ENCODE results near the gene MRGPRX3. TPM values are rescaled to one million over a fixed set of nuclear protein-coding genes. Genes with fewer than 3 reads are reported as not detected.
"Not testable (repeated sequence)": the region's sequence is repeated elsewhere in the genome, so short reads cannot be mapped to it uniquely, and the experiment has no call there.

The MRGPRX3 gene
- total RNA-seq: under 0.01 and 0.51 TPM in 2 replicates

GRCh38 chr11:18132341-18132740 lies at the start of gene MRGPRX3:
MRGPRX3 (plus strand) TSS chr11:18132571; CDS start chr11:18137203, 4,632 bp downstream.
- no peak for DNase-seq (ENCODE audit: low read depth in 2 of 2)

- DNase-seq (ENCODE audit: low read depth in 2 of 2): no peak
Measured at GRCh38 chr11:18088366-18088765, 44.0 kb upstream of the MRGPRX3 start.

- DNase-seq (ENCODE audit: low read depth in 2 of 2): no peak
Measured at GRCh38 chr11:18088966-18089365, 43.4 kb upstream of the MRGPRX3 start.

GRCh38 chr11:18091731-18092130 lies 40.6 kb upstream of the MRGPRX3 start:
- DNase-seq (ENCODE audit: low read depth in 2 of 2): no peak

- no peak for DNase-seq (ENCODE audit: low read depth in 2 of 2)
Measured at GRCh38 chr11:18093959-18094358, 38.4 kb upstream of the MRGPRX3 start.

- no peak for DNase-seq (ENCODE audit: low read depth in 2 of 2)
Measured at GRCh38 chr11:18100926-18101656, 31.3 kb upstream of the MRGPRX3 start.

- no peak for DNase-seq (ENCODE audit: low read depth in 2 of 2)
Measured at GRCh38 chr11:18105086-18105801, 27.1 kb upstream of the MRGPRX3 start.

GRCh38 chr11:18105802-18106574 lies 26.4 kb upstream of the MRGPRX3 start, which contains the start of gene SAAL1:
SAAL1 (minus strand) TSS chr11:18106082; CDS start chr11:18106041, 41 bp downstream.
- peak; percentile 40 to 84 for DNase-seq (ENCODE audit: low read depth in 2 of 2)

- DNase-seq (ENCODE audit: low read depth in 2 of 2): no peak
Measured at GRCh38 chr11:18106688-18107087, 25.7 kb upstream of the MRGPRX3 start.

- DNase-seq (ENCODE audit: low read depth in 2 of 2): no peak
Measured at GRCh38 chr11:18108254-18108653, 24.1 kb upstream of the MRGPRX3 start.

GRCh38 chr11:18111005-18111404 lies 21.4 kb upstream of the MRGPRX3 start:
- DNase-seq (ENCODE audit: low read depth in 2 of 2): no peak

- peak; percentile 54 to 67 for DNase-seq (ENCODE audit: low read depth in 2 of 2)
Measured at GRCh38 chr11:18115360-18116127, 16.8 kb upstream of the MRGPRX3 start.

GRCh38 chr11:18121331-18121828 lies 11.0 kb upstream of the MRGPRX3 start:
- not testable (repeated sequence) for DNase-seq (ENCODE audit: low read depth in 2 of 2)

- not testable (repeated sequence) for DNase-seq (ENCODE audit: low read depth in 2 of 2)
Measured at GRCh38 chr11:18131115-18131514, 1.3 kb upstream of the MRGPRX3 start.

GRCh38 chr11:18135308-18135707 lies 2.9 kb downstream of the MRGPRX3 start:
- DNase-seq (ENCODE audit: low read depth in 2 of 2): no peak

GRCh38 chr11:18137186-18137800 lies 4.9 kb downstream of the MRGPRX3 start:
- no peak for DNase-seq (ENCODE audit: low read depth in 2 of 2)

GRCh38 chr11:18140145-18140544 lies 7.8 kb downstream of the MRGPRX3 start:
- DNase-seq (ENCODE audit: low read depth in 2 of 2): no peak

- DNase-seq (ENCODE audit: low read depth in 2 of 2): no peak
Measured at GRCh38 chr11:18144243-18144642, 11.9 kb downstream of the MRGPRX3 start.

- no peak for DNase-seq (ENCODE audit: low read depth in 2 of 2)
Measured at GRCh38 chr11:18145025-18145424, 12.7 kb downstream of the MRGPRX3 start.

GRCh38 chr11:18145837-18146236 lies 13.5 kb downstream of the MRGPRX3 start:
- no peak for DNase-seq (ENCODE audit: low read depth in 2 of 2)

- DNase-seq (ENCODE audit: low read depth in 2 of 2): no peak
Measured at GRCh38 chr11:18151581-18151980, 19.2 kb downstream of the MRGPRX3 start.
